ENCODE results near the gene NWD2. TPM values are rescaled to one million over a fixed set of nuclear protein-coding genes. Genes with fewer than 3 reads are reported as not detected.
"Not testable (repeated sequence)": the region's sequence is repeated elsewhere in the genome, so short reads cannot be mapped to it uniquely, and the experiment has no call there.

Gene NWD2, protein sequence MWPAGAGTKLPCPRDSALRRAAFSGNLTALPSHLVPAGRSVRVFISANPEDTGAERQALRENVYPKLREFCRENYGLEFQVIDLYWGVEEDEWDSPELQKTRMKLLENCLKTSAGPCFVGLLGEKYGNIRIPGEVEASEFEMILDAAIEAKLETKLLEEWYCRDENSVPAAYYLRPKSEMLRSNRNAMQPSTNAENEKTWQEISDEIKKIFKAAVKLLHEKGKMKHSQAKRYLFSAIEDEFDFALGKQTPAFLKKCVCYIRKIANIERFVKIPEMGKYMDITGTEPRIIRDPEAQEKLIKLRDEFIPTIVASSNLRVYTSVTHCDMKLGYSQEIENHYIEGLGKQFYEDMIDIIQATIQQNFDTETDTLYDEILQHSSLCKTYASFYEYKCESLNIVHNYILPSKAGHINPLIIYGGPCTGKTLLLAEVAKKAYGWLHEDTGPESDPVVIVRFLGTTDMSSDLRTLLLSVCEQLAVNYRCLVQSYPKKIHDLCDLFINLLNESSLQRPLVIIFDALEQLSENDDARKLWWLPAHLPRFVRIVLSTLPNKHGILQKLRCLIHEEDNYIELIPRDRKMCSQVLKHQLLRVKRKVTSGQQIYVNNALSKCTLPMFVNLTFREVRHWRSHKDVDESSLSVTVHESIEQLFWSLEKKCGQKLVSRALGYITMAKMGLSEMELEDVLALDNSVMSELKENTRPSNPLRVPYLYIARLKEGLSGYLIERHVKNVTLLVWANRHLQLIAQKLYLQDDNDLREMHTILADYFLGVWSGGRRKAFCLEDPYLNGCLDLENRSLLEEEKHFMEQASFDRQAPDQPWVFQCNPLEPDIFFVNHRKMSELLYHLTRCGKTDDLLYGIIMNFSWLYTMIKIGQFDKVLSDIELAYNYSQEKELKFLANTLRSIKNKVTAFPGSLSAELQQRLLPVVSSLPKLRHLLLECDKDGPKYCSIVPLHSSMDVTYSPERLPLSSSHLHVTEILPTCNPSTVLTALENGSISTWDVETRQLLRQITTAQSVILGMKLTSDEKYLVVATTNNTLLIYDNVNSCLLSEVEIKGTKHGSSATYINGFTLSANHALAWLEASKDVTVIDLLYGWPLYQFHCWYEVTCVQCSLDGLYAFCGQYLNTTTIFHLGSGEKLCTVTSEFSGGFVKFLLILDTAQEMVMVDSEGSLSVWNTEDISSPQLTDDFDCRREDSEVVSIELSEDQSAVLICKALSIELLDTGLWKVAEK (N-terminal part only)
- total RNA-seq, result under 1 TPM in 3 of 4 donors, not detected in 1; 0.12 to 0.67 (median 0.15) TPM

DNA sequence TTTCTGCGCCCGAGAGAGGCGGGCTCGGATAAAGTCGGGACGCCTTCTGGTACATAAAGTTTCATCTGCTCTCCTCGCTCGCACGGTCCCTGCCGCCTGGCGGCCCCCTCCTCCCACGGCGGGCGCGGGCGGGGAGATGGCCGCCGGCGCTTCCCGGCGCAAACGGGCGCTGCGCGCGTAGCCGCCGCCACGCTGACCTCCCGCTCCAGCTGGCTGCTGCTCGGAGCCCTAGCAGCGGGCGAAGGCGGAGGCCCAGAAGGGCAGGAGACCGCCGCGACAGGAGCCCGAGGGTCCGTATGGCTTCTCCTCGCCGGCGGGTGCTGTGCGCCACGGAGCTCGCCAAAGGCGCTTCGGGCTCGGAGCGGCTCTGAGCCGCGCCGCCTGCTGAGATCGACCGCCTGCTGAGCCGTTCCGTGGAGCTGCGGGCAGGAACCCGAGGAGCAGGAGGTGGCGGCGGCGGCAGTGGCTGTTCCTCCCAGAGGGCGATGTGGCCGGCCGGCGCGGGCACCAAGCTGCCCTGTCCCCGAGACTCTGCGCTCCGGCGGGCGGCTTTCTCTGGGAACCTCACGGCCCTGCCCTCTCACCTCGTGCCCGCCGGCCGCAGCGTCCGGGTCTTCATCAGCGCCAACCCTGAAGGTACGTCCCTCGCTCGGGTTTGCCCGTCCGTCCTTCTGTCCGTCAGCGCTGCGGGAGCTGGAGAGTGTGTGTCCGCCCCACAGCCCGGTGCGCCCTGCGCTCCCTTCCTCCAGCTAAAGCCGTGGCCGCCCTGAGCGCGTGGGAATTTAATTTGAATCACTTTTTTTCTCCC is at the start of gene NWD2:
TSS of gene NWD2 (plus strand) at position 161 of the 808 bp plus-strand sequence. CDS start at position 486, 325 bp downstream.
- H3K4me3 ChIP-seq, result peak within 1 kb of the TSS in 1 of 2 donors; percentile 38
- no peaks in the 10 kb centered on the region for H3K9me3 ChIP-seq
- peaks cover 0 to 17% (median 8%) of the 10 kb centered on the region in 3 donors for H3K4me1 ChIP-seq
- ATAC-seq, result no peak
- TF ChIP-seq POLR2A (IDR thresholded peaks at IDR 0.05), result no peak
- no peak within 1 kb of the TSS for H3K27ac ChIP-seq
- WGBS, 2 donors (ENCODE audit: low coverage in 1 of 2), result 0 to 1% methylated on average over 12 to 13 of the region's 95 CpGs
- H3K36me3 ChIP-seq, result no peaks in the 10 kb centered on the region
- peaks cover 73% of the 10 kb centered on the region for H3K27me3 ChIP-seq

GRCh38 chr4:37197899-37198298 is 46.6 kb upstream of the NWD2 start:
- H3K9me3 ChIP-seq, result peaks cover 0 to 8% (median 0%) of the 10 kb centered on the region in 3 donors
- no peaks in the 10 kb centered on the region for H3K36me3 ChIP-seq
- H3K4me1 ChIP-seq, result no peaks in the 10 kb centered on the region
- TF ChIP-seq POLR2AphosphoS5 (IDR thresholded peaks at IDR 0.05) (no peak), CTCF (IDR thresholded peaks at IDR 0.05) (no peak), EP300 (IDR thresholded peaks at IDR 0.05) (no peak), POLR2A (IDR thresholded peaks at IDR 0.05) (no peak)
- no peak overlapping the region for H3K27ac ChIP-seq
- no peaks in the 10 kb centered on the region for H3K27me3 ChIP-seq
- ATAC-seq, result no peak
- 65 to 86% methylated on average over 3 of the region's 3 CpGs for WGBS, 2 donors (ENCODE audit: low coverage in 1 of 2)
- no peak overlapping the region for H3K4me3 ChIP-seq

DNA sequence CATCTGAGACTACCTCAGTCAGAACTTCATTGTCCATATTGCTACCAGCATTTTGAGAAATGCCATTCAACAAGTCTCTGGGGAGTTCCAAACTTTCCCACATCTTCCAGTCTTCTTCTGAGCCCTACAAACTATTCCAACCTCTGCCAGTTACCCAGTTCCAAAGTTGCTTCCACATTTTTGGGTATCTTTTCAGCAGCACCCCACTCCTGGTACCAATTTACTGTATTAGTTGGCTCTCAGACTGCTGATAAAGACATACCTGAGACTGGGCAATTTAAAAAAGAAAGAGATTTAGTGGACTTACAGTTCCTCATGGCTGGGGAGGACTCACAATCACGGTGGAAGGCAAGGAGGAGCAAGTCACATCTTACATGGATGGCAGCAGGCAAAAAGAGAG is 39.8 kb upstream of the NWD2 start:
- not testable (repeated sequence) for H3K36me3 ChIP-seq, H3K4me3 ChIP-seq, H3K27ac ChIP-seq, H3K27me3 ChIP-seq, ATAC-seq, H3K4me1 ChIP-seq
- H3K9me3 ChIP-seq, result peaks cover 0 to 28% (median 0%) of the 10 kb centered on the region in 3 donors
- WGBS, 2 donors (ENCODE audit: low coverage in 1 of 2), result 100% methylated on average over 1 of the region's 1 CpG

GRCh38 chr4:37216209-37216608 is 28.3 kb upstream of the NWD2 start:
- Histone ChIP-seq H3K4me1 (peaks cover 0 to 12% (median 0%) of the 10 kb centered on the region in 3 donors), H3K36me3 (no peaks in the 10 kb centered on the region), H3K27me3 (no peaks in the 10 kb centered on the region), H3K4me3 (no peak overlapping the region), H3K27ac (no peak overlapping the region), H3K9me3 (no peaks in the 10 kb centered on the region)
- WGBS, 2 donors (ENCODE audit: low coverage in 1 of 2), result 86 to 96% methylated on average over 2 of the region's 2 CpGs
- TF ChIP-seq EP300 (IDR thresholded peaks at IDR 0.05), result no peak
- TF ChIP-seq POLR2A (IDR thresholded peaks at IDR 0.05), result no peak
- TF ChIP-seq POLR2AphosphoS5 (IDR thresholded peaks at IDR 0.05), result no peak
- TF ChIP-seq CTCF (IDR thresholded peaks at IDR 0.05), result no peak
- ATAC-seq, result no peak

DNA sequence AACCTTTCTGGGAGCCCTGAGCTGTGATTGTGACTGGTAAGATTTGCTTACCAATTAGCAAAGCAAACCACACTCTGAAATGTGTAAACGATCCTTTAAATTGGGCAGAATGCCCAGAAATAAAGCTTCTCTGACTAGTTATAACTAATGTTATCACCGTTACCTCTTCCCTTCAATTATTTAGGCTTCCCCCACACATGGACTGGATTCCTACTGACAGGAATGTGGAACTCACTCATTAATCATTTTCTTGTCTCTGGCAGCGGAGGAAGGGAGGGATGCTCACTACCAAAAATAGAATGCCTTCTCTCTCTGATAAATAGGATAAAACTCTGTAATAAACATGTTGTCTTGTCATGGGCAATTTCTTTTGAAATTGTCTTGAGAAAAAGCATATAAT is 25.3 kb upstream of the NWD2 start:
- no peak overlapping the region for H3K27ac ChIP-seq
- H3K27me3 ChIP-seq, result no peaks in the 10 kb centered on the region
- no peaks in the 10 kb centered on the region for H3K36me3 ChIP-seq
- no peak for ATAC-seq
- TF ChIP-seq POLR2A (IDR thresholded peaks at IDR 0.05) (no peak), CTCF (IDR thresholded peaks at IDR 0.05) (no peak), EP300 (IDR thresholded peaks at IDR 0.05) (no peak), POLR2AphosphoS5 (IDR thresholded peaks at IDR 0.05) (no peak)
- H3K9me3 ChIP-seq, result no peaks in the 10 kb centered on the region
- peaks cover 0 to 12% (median 0%) of the 10 kb centered on the region in 3 donors for H3K4me1 ChIP-seq
- no peak overlapping the region for H3K4me3 ChIP-seq
- WGBS, 2 donors (ENCODE audit: low coverage in 1 of 2), result 0 to 13% methylated on average over 3 of the region's 3 CpGs

Data from gastroesophageal sphincter (tissue), 4 donors.